GM10847 (cell line): ENCODE results near the gene CABLES2.
A peak's percentile ranks its signal among the peaks of the same experiment; 100 is the strongest.

ENCODE experiments used
- POLR2A ChIP-seq: IDR thresholded peaks from 2 replicates; pipeline ENCODE4 v1.6.1; 2011; ENCODE audit not compliant: insufficient read length; ENCODE audit errors: extremely low read depth

CABLES2 gene

DNA sequence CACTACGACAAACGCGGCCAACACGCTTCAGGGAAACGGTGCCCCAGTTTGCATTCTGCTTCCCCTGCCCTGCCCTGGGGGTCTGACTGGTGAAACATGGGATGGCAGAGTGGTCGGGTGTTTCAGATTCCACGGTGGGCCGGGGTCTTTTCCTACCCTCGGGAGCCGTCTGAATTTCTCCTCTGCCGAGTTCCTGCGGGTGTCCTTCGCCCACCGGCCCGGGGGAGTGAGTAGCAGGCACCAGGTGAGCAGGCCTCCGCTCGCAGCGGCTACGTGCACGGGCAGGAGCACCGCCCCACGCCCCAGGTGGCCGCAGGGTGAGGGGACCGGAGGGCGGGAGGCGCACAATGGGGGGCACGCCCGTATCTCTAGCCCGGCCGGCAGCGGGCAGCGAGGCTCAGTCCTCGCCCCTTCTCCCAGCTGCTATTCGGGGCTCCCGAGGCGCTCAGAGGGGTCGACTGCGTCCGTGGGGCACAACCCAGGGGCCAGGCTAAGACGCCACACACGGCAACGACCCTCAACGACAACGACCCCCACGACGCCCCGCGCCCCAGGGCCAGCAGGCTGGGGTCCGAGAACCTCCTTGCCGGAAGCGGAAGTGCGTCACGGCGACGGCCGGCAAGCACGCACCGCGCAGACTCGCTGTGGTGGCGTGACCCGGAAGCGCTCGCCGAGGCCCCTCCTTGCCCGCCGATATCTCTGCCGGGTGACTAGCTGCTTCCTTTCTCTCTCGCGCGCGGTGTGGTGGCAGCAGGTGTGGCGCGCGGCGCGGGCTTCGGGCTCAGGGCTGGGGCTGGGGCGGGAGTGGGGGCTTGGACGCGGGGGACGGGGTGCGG lies 20.5 kb downstream of the CABLES2 start, which contains the start of gene RPS21:
Gene RPS21, plus strand, starts transcription at position 721 of the 836 bp plus-strand sequence. CDS start 236 bp downstream, outside the sequence.
- peak; percentile 92 for TF ChIP-seq POLR2A

- TF ChIP-seq POLR2A: no peak
Measured at GRCh38 chr20:62382306-62383198, 24.5 kb downstream of the CABLES2 start.

- no peak for TF ChIP-seq POLR2A
Measured at GRCh38 chr20:62381842-62382241, 25.2 kb downstream of the CABLES2 start.

DNA sequence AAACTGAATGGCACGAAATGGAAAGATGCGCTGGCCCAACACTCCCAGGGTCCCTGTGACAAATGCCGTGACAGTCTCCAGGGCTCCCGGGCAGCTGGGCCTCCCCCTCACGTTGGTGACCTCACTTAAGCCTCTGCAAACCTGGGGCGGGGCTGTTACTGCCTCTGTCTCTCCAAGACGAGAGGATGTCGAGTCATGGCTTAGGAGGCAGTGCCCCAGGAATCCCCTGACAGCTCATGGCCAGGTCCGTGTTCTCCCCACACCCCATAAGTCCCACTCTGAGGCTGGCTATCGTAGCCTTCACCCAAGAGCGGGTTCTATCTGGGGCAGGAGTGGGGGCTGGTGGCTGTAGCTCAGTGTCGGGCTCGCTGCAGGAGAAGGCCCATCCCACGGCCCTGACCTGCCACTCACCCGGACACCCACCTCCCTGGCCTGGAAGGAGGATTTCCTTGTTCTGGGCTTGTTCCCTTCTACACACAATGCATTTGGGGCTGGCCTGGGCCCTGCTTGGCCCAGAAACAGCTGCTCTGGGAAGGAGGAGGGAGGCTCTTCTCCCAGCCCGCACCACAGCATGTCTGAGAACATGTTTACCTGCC lies 25.8 kb downstream of the CABLES2 start:
- TF ChIP-seq POLR2A: no peak

DNA sequence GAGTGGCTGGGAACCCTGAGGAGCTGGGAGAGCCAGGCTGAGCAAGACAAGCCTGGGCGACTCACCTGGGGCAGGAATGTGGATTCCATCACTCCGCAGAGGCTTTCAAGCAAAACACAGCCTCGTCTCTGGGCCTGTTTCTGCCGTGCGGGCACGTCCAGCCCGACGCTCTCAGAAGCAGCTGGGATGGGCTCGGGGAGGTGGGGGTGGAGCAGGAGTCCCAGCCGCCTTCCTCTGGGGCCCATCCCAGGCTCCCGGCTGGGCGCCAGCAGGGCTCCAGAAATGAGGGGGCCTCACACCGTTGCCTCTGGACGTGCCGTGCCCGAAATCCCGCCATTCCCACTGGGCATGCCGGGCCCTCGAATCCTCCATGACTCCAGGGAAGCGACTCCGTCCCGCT lies 28.9 kb downstream of the CABLES2 start:
- TF ChIP-seq POLR2A: no peak

GRCh38 chr20:62377615-62378178 lies 29.4 kb downstream of the CABLES2 start:
- TF ChIP-seq POLR2A: no peak

GRCh38 chr20:62377064-62377461 lies 30.0 kb downstream of the CABLES2 start:
- no peak for TF ChIP-seq POLR2A

GRCh38 chr20:62376112-62377063 lies 30.7 kb downstream of the CABLES2 start:
- no peak for TF ChIP-seq POLR2A

GRCh38 chr20:62374331-62375152 lies 32.5 kb downstream of the CABLES2 start:
- no peak for TF ChIP-seq POLR2A

DNA sequence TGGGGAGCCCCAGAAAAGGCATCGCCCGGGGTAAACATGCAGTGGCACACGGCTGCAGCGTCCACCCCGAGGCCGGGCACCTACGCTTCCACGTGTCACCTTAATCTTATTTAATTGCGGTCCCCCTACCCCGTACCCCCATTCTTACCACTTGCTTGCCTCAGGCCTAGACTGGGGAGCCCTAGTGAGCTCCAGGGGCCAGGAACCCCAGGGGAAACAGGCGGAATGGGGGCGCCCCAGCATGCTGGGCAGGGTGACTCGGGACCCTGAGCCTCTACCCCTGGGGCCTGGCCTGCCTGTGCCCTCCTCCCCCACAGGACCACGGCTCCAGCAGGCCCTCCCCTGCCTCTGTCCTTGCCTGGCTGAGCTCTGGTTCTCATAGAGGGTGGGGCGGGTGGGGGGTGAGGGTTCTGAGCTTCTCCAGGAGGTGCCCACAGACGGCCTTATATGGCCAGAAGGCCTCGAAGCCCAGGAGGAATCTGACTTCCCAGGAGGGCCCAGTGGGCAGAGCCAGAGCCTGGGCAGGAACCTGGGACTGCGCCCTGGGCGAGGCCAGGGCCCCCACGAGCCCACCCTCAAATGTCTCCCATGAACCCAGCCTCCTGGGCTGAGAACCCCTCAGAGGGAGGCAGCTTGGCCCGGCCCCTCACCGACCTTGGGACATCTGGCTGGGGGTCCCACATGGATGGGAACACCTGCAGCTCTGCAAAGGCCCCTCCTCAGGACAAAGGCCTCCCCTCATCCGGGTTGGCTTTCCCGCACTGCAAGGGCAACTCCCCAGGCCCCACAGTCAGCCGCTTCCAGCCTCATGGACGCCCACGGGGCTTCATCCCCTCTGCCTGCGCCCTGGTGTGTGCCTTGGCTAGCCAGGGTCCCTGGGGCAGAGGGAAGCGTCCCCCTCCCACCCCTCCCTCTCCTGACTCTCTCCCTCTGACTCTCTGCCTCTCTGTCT lies 34.8 kb downstream of the CABLES2 start:
- TF ChIP-seq POLR2A: no peak

GRCh38 chr20:62371588-62372041 lies 35.5 kb downstream of the CABLES2 start:
- TF ChIP-seq POLR2A: no peak
